K562 (cell line): Measurements from ENCODE around the gene TDRD9. TPM values are rescaled to one million over a fixed set of nuclear protein-coding genes. Genes with fewer than 3 reads are reported as not detected.

ENCODE experiments used
- ARID3B ChIP-seq: fragments of 250-450 bp; sonication (Bioruptor Pico); IDR thresholded peaks from 2 replicates; pipeline ENCODE4 v1.4.0; 2020; ENCODE audit warnings: borderline replicate concordance
- CTCFL ChIP-seq: IDR thresholded peaks from 2 replicates; pipeline ENCODE4 v1.6.1; 2011; ENCODE audit warnings: borderline replicate concordance, low read depth, mild to moderate bottlenecking, moderate library complexity, low read length; ENCODE audit not compliant: insufficient read depth, poor library complexity, severe bottlenecking
- ELF1 ChIP-seq: fragments of 200-800 bp; sonication (Bioruptor generic); IDR thresholded peaks from 2 replicates; pipeline ENCODE4 v1.6.1; 2016; ENCODE audit warnings: missing genetic modification characterization, missing compliant biosample characterization
- KLF6 ChIP-seq: fragments of 250-450 bp; sonication (Bioruptor Pico); IDR thresholded peaks from 2 replicates; pipeline ENCODE4 v1.4.0; 2020; ENCODE audit warnings: mild to moderate bottlenecking, moderate library complexity, borderline replicate concordance
- L3MBTL2 ChIP-seq: fragments of 450-650 bp; IDR thresholded peaks from 2 replicates; pipeline ENCODE4 v1.6.1; 2016; ENCODE audit warnings: mild to moderate bottlenecking, moderate library complexity
- MTA2 ChIP-seq: fragments of 450-650 bp; IDR thresholded peaks from 2 replicates; pipeline ENCODE4 v1.6.1; 2016; ENCODE audit warnings: low read depth
- PHF20 ChIP-seq: fragments of 450-650 bp; IDR thresholded peaks from 2 replicates; pipeline ENCODE4 v1.6.1; 2018; ENCODE audit not compliant: partially characterized antibody
- POLR2AphosphoS2 ChIP-seq: IDR thresholded peaks from 2 replicates; pipeline ENCODE4 v1.6.1; 2012; ENCODE audit warnings: low read length, improper control_type of control experiment
- PURB ChIP-seq: sonication (generic); formaldehyde crosslinking; IDR thresholded peaks from 2 replicates; pipeline ENCODE4 v1.9.0; 2021; ENCODE audit warnings: low read depth, mild to moderate bottlenecking, missing genetic modification reagents
- SPI1 ChIP-seq: IDR thresholded peaks from 2 replicates; pipeline ENCODE4 v1.6.1; 2011; ENCODE audit warnings: low read depth, low read length, control low read depth, borderline replicate concordance
- ZSCAN32 ChIP-seq: fragments of 450-650 bp; formaldehyde crosslinking; IDR thresholded peaks from 2 replicates; pipeline ENCODE4 v1.4.0; 2020; ENCODE audit warnings: mild to moderate bottlenecking, moderate library complexity
- polyA plus RNA-seq, 8 experiments: library from polyadenylated mRNA; depleted of rRNA in 4 of 8; stranded (reverse) in 5 of 8; unstranded in 3 of 8; fragments of >200 nt; fragmentation: Nextera tagmentation in 2 of 8; fragmentation: Illumina TruSeq in 1 of 8; extraction: Ambion mirVana in 2 of 8; extraction: Trizol in 1 of 8; gene quantifications; 2 replicates each; pipeline versions ENCODE4 v1.2.1 to v1.2.3, GENCODE V29; 2011 to 2014; ENCODE audit warnings: inconsistent platforms in 1 of 8, missing spikeins in 1 of 8
- total RNA-seq, 7 experiments: library from RNA; depleted of rRNA in 6 of 7; stranded (reverse); fragments of >200 nt in 6 of 7; fragmentation: Illumina TruSeq in 2 of 7; extraction: Trizol in 2 of 7; gene quantifications; 2 replicates each; pipeline versions ENCODE4 v1.2.1 to v1.2.3, GENCODE V29; 2011 to 2021; ENCODE audit warnings: low replicate concordance in 1 of 7
- TF ChIP-seq, protein P1 (sequence below): sonication (generic); IDR thresholded peaks from 2 replicates; pipeline ENCODE4 v1.6.1; 2016
- TF ChIP-seq, protein P2 (sequence below), 3 experiments: IDR thresholded peaks in 2 of 3; conservative IDR thresholded peaks in 1 of 3; 2 replicates each; pipeline ENCODE4 v1.5.1; 2011 to 2012; ENCODE audit warnings: low read length in 3 of 3, mild to moderate bottlenecking in 3 of 3, control low read depth in 2 of 3, improper control_type of control experiment in 1 of 3, inconsistent platforms in 1 of 3, low read depth in 1 of 3, mixed read lengths in 1 of 3, moderate library complexity in 1 of 3; ENCODE audit not compliant: insufficient read depth in 2 of 3
- TF ChIP-seq, protein P3 (sequence below): fragments of 450-650 bp; formaldehyde crosslinking; IDR thresholded peaks from 2 replicates; pipeline ENCODE4 v1.4.0; 2022; ENCODE audit warnings: mild to moderate bottlenecking, moderate library complexity

TDRD9 gene
- total and polyA plus RNA-seq, 9 of the 15 experiments (the other 6 are each of a cell fraction or from before 2014, with no cell fraction given), result 0.04 to 0.14 (median 0.04) TPM; not detected in 5

DNA sequence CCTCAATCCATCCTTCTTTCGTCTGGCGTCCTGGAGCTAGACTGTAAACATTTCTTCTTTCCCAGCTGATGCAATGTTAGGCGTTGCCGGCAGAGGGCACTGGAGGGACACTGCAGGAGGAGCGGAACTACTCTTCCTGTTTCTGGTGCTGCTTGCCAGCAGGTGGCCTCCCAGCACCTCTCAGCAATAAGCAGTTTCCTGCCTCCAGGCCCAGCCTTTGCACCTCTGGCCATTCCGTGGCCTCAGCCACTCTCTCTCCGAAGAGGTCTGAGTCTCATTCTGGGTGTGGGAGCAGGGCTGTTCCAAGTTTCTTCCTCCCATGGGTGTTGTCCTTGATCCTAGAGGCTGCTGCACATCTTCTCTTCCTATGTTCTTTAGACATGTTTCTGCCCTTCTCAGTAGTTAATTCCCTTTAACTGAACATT, 149.8 kb downstream of the TDRD9 start (continued):
- TF ChIP-seq CTCFL (peak; percentile 67), ZSCAN32 (CRISPR knock-in tag) (0 out of 2 replicates have a peak, but pooled peaks have one; percentile 37), L3MBTL2 (peak; percentile 26; the same call in 1 of the 2 replicates), ELF1 (tag) (peak; percentile 87), POLR2AphosphoS2 (no peak), SPI1 (peak; percentile 89), ARID3B (CRISPR knock-in tag) (no peak), KLF6 (no peak), PHF20 (no peak), PURB (CRISPR knock-in tag) (no peak), MTA2 (no peak)
- TF ChIP-seq, protein P1, sequence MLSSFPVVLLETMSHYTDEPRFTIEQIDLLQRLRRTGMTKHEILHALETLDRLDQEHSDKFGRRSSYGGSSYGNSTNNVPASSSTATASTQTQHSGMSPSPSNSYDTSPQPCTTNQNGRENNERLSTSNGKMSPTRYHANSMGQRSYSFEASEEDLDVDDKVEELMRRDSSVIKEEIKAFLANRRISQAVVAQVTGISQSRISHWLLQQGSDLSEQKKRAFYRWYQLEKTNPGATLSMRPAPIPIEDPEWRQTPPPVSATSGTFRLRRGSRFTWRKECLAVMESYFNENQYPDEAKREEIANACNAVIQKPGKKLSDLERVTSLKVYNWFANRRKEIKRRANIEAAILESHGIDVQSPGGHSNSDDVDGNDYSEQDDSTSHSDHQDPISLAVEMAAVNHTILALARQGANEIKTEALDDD, result no peak
- TF ChIP-seq, protein P2, sequence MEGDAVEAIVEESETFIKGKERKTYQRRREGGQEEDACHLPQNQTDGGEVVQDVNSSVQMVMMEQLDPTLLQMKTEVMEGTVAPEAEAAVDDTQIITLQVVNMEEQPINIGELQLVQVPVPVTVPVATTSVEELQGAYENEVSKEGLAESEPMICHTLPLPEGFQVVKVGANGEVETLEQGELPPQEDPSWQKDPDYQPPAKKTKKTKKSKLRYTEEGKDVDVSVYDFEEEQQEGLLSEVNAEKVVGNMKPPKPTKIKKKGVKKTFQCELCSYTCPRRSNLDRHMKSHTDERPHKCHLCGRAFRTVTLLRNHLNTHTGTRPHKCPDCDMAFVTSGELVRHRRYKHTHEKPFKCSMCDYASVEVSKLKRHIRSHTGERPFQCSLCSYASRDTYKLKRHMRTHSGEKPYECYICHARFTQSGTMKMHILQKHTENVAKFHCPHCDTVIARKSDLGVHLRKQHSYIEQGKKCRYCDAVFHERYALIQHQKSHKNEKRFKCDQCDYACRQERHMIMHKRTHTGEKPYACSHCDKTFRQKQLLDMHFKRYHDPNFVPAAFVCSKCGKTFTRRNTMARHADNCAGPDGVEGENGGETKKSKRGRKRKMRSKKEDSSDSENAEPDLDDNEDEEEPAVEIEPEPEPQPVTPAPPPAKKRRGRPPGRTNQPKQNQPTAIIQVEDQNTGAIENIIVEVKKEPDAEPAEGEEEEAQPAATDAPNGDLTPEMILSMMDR (IDR thresholded peaks at IDR 0.05 in 2 of 3, conservative IDR thresholded peaks at IDR 0.05 in 1 of 3; ENCODE audit: insufficient read depth in 2 of 3, low read depth in 1 of 3, low read length in 3 of 3), result peak; percentile 99 to 100 (median 99)
- TF ChIP-seq, protein P3, sequence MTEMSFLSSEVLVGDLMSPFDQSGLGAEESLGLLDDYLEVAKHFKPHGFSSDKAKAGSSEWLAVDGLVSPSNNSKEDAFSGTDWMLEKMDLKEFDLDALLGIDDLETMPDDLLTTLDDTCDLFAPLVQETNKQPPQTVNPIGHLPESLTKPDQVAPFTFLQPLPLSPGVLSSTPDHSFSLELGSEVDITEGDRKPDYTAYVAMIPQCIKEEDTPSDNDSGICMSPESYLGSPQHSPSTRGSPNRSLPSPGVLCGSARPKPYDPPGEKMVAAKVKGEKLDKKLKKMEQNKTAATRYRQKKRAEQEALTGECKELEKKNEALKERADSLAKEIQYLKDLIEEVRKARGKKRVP (CRISPR knock-in tag), result 0 out of 2 replicates have a peak, but pooled peaks have one; percentile 51
